Activated T-cell treated with anti-CD3 and anti-CD28 coated beads for 48 hours (primary cell): ENCODE data around the gene PDE3B.
"Not testable (repeated sequence)": the region's sequence is repeated elsewhere in the genome, so short reads cannot be mapped to it uniquely, and the experiment has no call there.

Source experiments
- DNase-seq: peaks from one replicate; pipeline ENCODE4 v3.0.0-alpha.2; 2020; ENCODE audit warnings: low read depth

Gene PDE3B

GRCh38 chr11:14812757-14813156 is 169.2 kb downstream of the PDE3B start:
- no peak for DNase-seq

GRCh38 chr11:14813516-14813915 is 169.9 kb downstream of the PDE3B start:
- DNase-seq: no peak

- no peak for DNase-seq
Measured at GRCh38 chr11:14818779-14819178, 175.2 kb downstream of the PDE3B start.

- DNase-seq: no peak
Measured at GRCh38 chr11:14819596-14819995, 176.0 kb downstream of the PDE3B start.

GRCh38 chr11:14821031-14821430 is 177.4 kb downstream of the PDE3B start:
- no peak for DNase-seq

- no peak for DNase-seq
Measured at GRCh38 chr11:14826600-14826999, 183.0 kb downstream of the PDE3B start.

- DNase-seq: no peak
Measured at GRCh38 chr11:14835496-14836492, 192.2 kb downstream of the PDE3B start.

GRCh38 chr11:14842002-14842401 is 198.4 kb downstream of the PDE3B start:
- DNase-seq: no peak

- no peak for DNase-seq
Measured at GRCh38 chr11:14852571-14853177, 209.1 kb downstream of the PDE3B start.

- no peak for DNase-seq
Measured at GRCh38 chr11:14854057-14854456, 210.5 kb downstream of the PDE3B start.

GRCh38 chr11:14855890-14856289 is 212.3 kb downstream of the PDE3B start:
- DNase-seq: no peak

- DNase-seq: no peak
Measured at GRCh38 chr11:14857621-14858020, 214.0 kb downstream of the PDE3B start.

GRCh38 chr11:14858404-14858803 is 214.8 kb downstream of the PDE3B start:
- no peak for DNase-seq

- DNase-seq: no peak
Measured at GRCh38 chr11:14860511-14860910, 216.9 kb downstream of the PDE3B start.

GRCh38 chr11:14861680-14862079 is 218.1 kb downstream of the PDE3B start:
- DNase-seq: no peak

- not testable (repeated sequence) for DNase-seq
Measured at GRCh38 chr11:14863775-14864174, 220.2 kb downstream of the PDE3B start.

- DNase-seq: no peak
Measured at GRCh38 chr11:14872032-14872431, 228.4 kb downstream of the PDE3B start.

- DNase-seq: no peak
Measured at GRCh38 chr11:14873632-14874031, 230.0 kb downstream of the PDE3B start.

GRCh38 chr11:14875163-14875562 is 231.6 kb downstream of the PDE3B start:
- DNase-seq: no peak

- no peak for DNase-seq
Measured at GRCh38 chr11:14881576-14882193, 238.1 kb downstream of the PDE3B start.

GRCh38 chr11:14882196-14882595 is 238.6 kb downstream of the PDE3B start:
- no peak for DNase-seq

GRCh38 chr11:14883683-14884082 is 240.1 kb downstream of the PDE3B start:
- not testable (repeated sequence) for DNase-seq
